Body of pancreas (tissue), 4 donors: Measurements from ENCODE around the gene HSD17B3. TPM values are rescaled to one million over a fixed set of nuclear protein-coding genes. Genes with fewer than 3 reads are reported as not detected.

Source experiments
- ATAC-seq: fragments of 150-250 bp; one replicate; pipeline ENCODE4 v1.9.1; 2016
- DNase-seq, 4 donors: peaks; one replicate each; pipeline ENCODE4 v3.0.0-alpha.2; 2019
- H3K27ac ChIP-seq, 4 donors: fragments of 200-600 bp; sonication (generic); 1 replicate in 3 of 4; 2 replicates in 1 of 4; pipeline versions ENCODE4 v1.5.1 to v1.6.1; 2016 to 2019; ENCODE audit warnings: mild to moderate bottlenecking in 1 of 4, mixed read lengths in 1 of 4, moderate library complexity in 1 of 4
- H3K27me3 ChIP-seq, 2 donors: fragments of 200-600 bp; sonication (generic); one replicate each; pipeline ENCODE4 v1.6.0; 2016; ENCODE audit warnings: mild to moderate bottlenecking in 1 of 2
- H3K36me3 ChIP-seq, 2 donors: fragments of 200-600 bp; sonication (generic); replicated peaks in 1 of 2; 2 replicates each; pipeline ENCODE4 v1.5.1; 2016; ENCODE audit warnings: low read depth in 2 of 2; ENCODE audit not compliant: insufficient read depth in 1 of 2
- H3K4me1 ChIP-seq: fragments of 200-600 bp; sonication (generic); one replicate; pipeline ENCODE4 v1.6.0; 2016
- H3K4me3 ChIP-seq, 2 donors: fragments of 200-600 bp; sonication (generic); 1 replicate in 1 of 2; 2 replicates in 1 of 2; pipeline ENCODE4 v1.5.1; 2016 to 2019
- H3K9me3 ChIP-seq, 3 donors: fragments of 200-600 bp; sonication (generic); 1 replicate in 2 of 3; 2 replicates in 1 of 3; pipeline ENCODE4 v1.5.1; 2016
- CTCF ChIP-seq, 7 experiments: fragments of 450-650 bp in 4 of 7; fragments of 200-600 bp in 3 of 7; sonication (generic) in 3 of 7; IDR thresholded peaks; one replicate each; pipeline ENCODE4 v1.5.1; 2016 to 2019; ENCODE audit warnings: antibody characterized with exemption in 7 of 7
- POLR2A ChIP-seq, 3 donors: fragments of 450-650 bp; IDR thresholded peaks; one replicate each; pipeline ENCODE4 v1.6.1; 2016; ENCODE audit warnings: antibody characterized with exemption in 3 of 3, mild to moderate bottlenecking in 2 of 3
- WGBS, 2 donors: methylation state at CpG; one replicate each; pipeline ENCODE4 v1.1.5; 2017; 5-methylcytosine and 5-hydroxymethylcytosine counted together
- intact Hi-C: fragments of 100-400 bp; cut with DNase I; formaldehyde crosslinking; loops from one replicate; pipeline ENCODE4 v1.15.1; 2023
- total RNA-seq, 2 donors: library from RNA; depleted of rRNA; stranded (reverse); fragments of >200 nt; gene quantifications; one replicate each; pipeline ENCODE4 v1.1.0, GENCODE V29; 2016

The HSD17B3 gene
- total RNA-seq, 2 donors from 2014 or later: 0.52 TPM; not detected in 1

GRCh38 chr9:96232539-96233241 lies 69.3 kb downstream of the HSD17B3 start:
- H3K9me3 ChIP-seq: no peaks in the 10 kb centered on the region
- no peak overlapping the region for H3K4me3 ChIP-seq
- intact Hi-C loops: no loop called here
- DNase-seq (peak; percentile 25 to 54 (median 44)), ATAC-seq (peak; percentile 68)
- no peaks in the 10 kb centered on the region for H3K36me3 ChIP-seq
- no peak overlapping the region for H3K27ac ChIP-seq
- H3K27me3 ChIP-seq: no peaks in the 10 kb centered on the region
- no peaks in the 10 kb centered on the region for H3K4me1 ChIP-seq
- 37 to 38% methylated on average over 14 of the region's 14 CpGs for WGBS, 2 donors
- TF ChIP-seq POLR2A (IDR thresholded peaks at IDR 0.05): no peak
- peak; percentile 65 to 87 (median 75) for TF ChIP-seq CTCF (IDR thresholded peaks at IDR 0.05)

- ATAC-seq: no peak
- TF ChIP-seq POLR2A (IDR thresholded peaks at IDR 0.05): no peak
- TF ChIP-seq CTCF (IDR thresholded peaks at IDR 0.05): no peak
- no peak for DNase-seq
- H3K27me3 ChIP-seq: no peaks in the 10 kb centered on the region
- no peaks in the 10 kb centered on the region for H3K4me1 ChIP-seq
- H3K27ac ChIP-seq: no peak overlapping the region
- WGBS, 2 donors: 58% methylated on average over 11 of the region's 11 CpGs
- intact Hi-C loops: no loop called here
- no peaks in the 10 kb centered on the region for H3K36me3 ChIP-seq
- no peak overlapping the region for H3K4me3 ChIP-seq
- no peaks in the 10 kb centered on the region for H3K9me3 ChIP-seq
Measured at GRCh38 chr9:96232164-96232538, 69.8 kb downstream of the HSD17B3 start.

GRCh38 chr9:96230002-96230401 lies 72.0 kb downstream of the HSD17B3 start:
- 76% methylated on average over 2 of the region's 2 CpGs for WGBS, 2 donors
- Histone ChIP-seq H3K9me3 (no peaks in the 10 kb centered on the region), H3K36me3 (no peaks in the 10 kb centered on the region), H3K27ac (no peak overlapping the region), H3K4me1 (no peaks in the 10 kb centered on the region), H3K4me3 (no peak overlapping the region), H3K27me3 (no peaks in the 10 kb centered on the region)
- intact Hi-C loops: no loop called here
- DNase-seq (no peak), ATAC-seq (no peak)
- TF ChIP-seq CTCF (IDR thresholded peaks at IDR 0.05): no peak
- TF ChIP-seq POLR2A (IDR thresholded peaks at IDR 0.05): no peak

- Histone ChIP-seq H3K4me3 (no peak overlapping the region), H3K27ac (no peak overlapping the region), H3K4me1 (peaks cover 22% of the 10 kb centered on the region), H3K27me3 (no peaks in the 10 kb centered on the region), H3K9me3 (no peaks in the 10 kb centered on the region), H3K36me3 (no peaks in the 10 kb centered on the region)
- no peak for TF ChIP-seq POLR2A (IDR thresholded peaks at IDR 0.05)
- TF ChIP-seq CTCF (IDR thresholded peaks at IDR 0.05): peak in 4 of 7 experiments; percentile 13 to 33 (median 29)
- no peak for DNase-seq
- WGBS, 2 donors: 24 to 31% methylated on average over 2 of the region's 2 CpGs
- intact Hi-C loops: no loop called here
- no peak for ATAC-seq
Measured at GRCh38 chr9:96222132-96222531, 79.8 kb downstream of the HSD17B3 start.

GRCh38 chr9:96219900-96220257 lies 82.1 kb downstream of the HSD17B3 start:
- no peak for TF ChIP-seq POLR2A (IDR thresholded peaks at IDR 0.05)
- TF ChIP-seq CTCF (IDR thresholded peaks at IDR 0.05): no peak
- intact Hi-C loops: loop anchor here (10.0 kb wide), 1 partner anchor 495 kb away; no protein-coding TSS in a partner anchor
- H3K27me3 ChIP-seq: no peaks in the 10 kb centered on the region
- H3K27ac ChIP-seq: no peak overlapping the region
- no peak for ATAC-seq
- H3K4me1 ChIP-seq: peaks cover 27% of the 10 kb centered on the region
- 95 to 98% methylated on average over 2 of the region's 2 CpGs for WGBS, 2 donors
- no peaks in the 10 kb centered on the region for H3K9me3 ChIP-seq
- no peak overlapping the region for H3K4me3 ChIP-seq
- no peaks in the 10 kb centered on the region for H3K36me3 ChIP-seq
- DNase-seq: no peak
